D341Med (cell line): ENCODE results near the gene PICK1.
"Not testable (repeated sequence)": the region's sequence is repeated elsewhere in the genome, so short reads cannot be mapped to it uniquely, and the experiment has no call there.

Experiments used
- DNase-seq: peaks from one replicate; pipeline ENCODE4 v3.0.0; 2012; ENCODE audit warnings: low spot score

The PICK1 gene

GRCh38 chr22:38075105-38075825 is 18.1 kb downstream of the PICK1 start:
- no peak for DNase-seq

- no peak for DNase-seq
These were observed 18.8 kb downstream of the PICK1 start for GRCh38 chr22:38075961-38076360.

- no peak for DNase-seq
These were observed 19.9 kb downstream of the PICK1 start for GRCh38 chr22:38077096-38077495.

GRCh38 chr22:38077595-38077994 is 20.4 kb downstream of the PICK1 start:
- DNase-seq: no peak

- DNase-seq: no peak
These were observed 21.0 kb downstream of the PICK1 start for GRCh38 chr22:38078046-38078840.

- DNase-seq: not testable (repeated sequence)
These were observed 22.0 kb downstream of the PICK1 start for GRCh38 chr22:38079208-38079607.

GRCh38 chr22:38079804-38080203 is 22.6 kb downstream of the PICK1 start:
- no peak for DNase-seq

- DNase-seq: no peak
These were observed 23.3 kb downstream of the PICK1 start for GRCh38 chr22:38080474-38080849.

GRCh38 chr22:38080850-38081635 is 23.8 kb downstream of the PICK1 start:
- DNase-seq: no peak

GRCh38 chr22:38081636-38081940 is 24.4 kb downstream of the PICK1 start:
- no peak for DNase-seq

- DNase-seq: no peak
These were observed 25.0 kb downstream of the PICK1 start for GRCh38 chr22:38081941-38082828.

- DNase-seq: no peak
These were observed 25.9 kb downstream of the PICK1 start for GRCh38 chr22:38082986-38083710.

GRCh38 chr22:38083931-38084631 is 26.9 kb downstream of the PICK1 start, which contains the start of gene SLC16A8:
Gene SLC16A8 (minus strand): TSS chr22:38084184. CDS start chr22:38082873, 1,311 bp downstream.
- DNase-seq: no peak

GRCh38 chr22:38085056-38085455 is 27.9 kb downstream of the PICK1 start:
- no peak for DNase-seq

GRCh38 chr22:38085501-38085900 is 28.3 kb downstream of the PICK1 start:
- DNase-seq: no peak

GRCh38 chr22:38086001-38086845 is 29.0 kb downstream of the PICK1 start:
- no peak for DNase-seq

- DNase-seq: no peak
These were observed 29.7 kb downstream of the PICK1 start for GRCh38 chr22:38086942-38087341.

- no peak for DNase-seq
These were observed 30.7 kb downstream of the PICK1 start for GRCh38 chr22:38087855-38088254.
